HCT116 (cell line): Measurements from ENCODE around the gene KRT28. TPM values are rescaled to one million over a fixed set of nuclear protein-coding genes. Genes with fewer than 3 reads are reported as not detected.
"Not testable (repeated sequence)": the region's sequence is repeated elsewhere in the genome, so short reads cannot be mapped to it uniquely, and the experiment has no call there.

Experiments used
- ATAC-seq: fragments of 200-7000 bp; cut with Tn5 transposase; 2 replicates; pipeline ENCODE4 v1.9.1; 2020; ENCODE audit warnings: mild to moderate bottlenecking, moderate library complexity
- BruUV-seq: library from RNA; stranded (reverse); fragments of 400-500 nt; replicated peaks from 2 replicates; lab custom pipeline; 2021; lab: Mats Ljungman, UMichigan
- CTCF ChIA-PET: fragments of 300-600 bp; sonication (Branson Sonifier 250); formaldehyde crosslinking; loops from one replicate; lab custom pipeline; 2021; ENCODE audit warnings: antibody characterized with exemption; lab: Charles Lee
- POLR2A ChIA-PET: fragments of 300-600, 350-600 bp; sonication (Branson Sonifier 250); formaldehyde crosslinking; loops from one replicate; lab custom pipeline; 2021; ENCODE audit warnings: antibody characterized with exemption; lab: Charles Lee
- RAD21 ChIA-PET, 2 experiments: fragments of 300-600 bp; sonication (Branson Sonifier 250); formaldehyde crosslinking; loops; one replicate each; lab custom pipeline; 2023; ENCODE audit warnings: low total read pairs in 2 of 2; ENCODE audit not compliant: uncharacterized antibody in 2 of 2, unreplicated experiment in 2 of 2, low non-redundant PET in 1 of 2; lab: Charles Lee
- DNase-seq: peaks from one replicate; pipeline ENCODE4 v3.0.0-alpha.2; 2010; ENCODE audit warnings: low read depth, low spot score
- H2AFZ ChIP-seq: fragments of 200-600 bp; shearing (Covaris generic), sonication (generic); 2 replicates; pipeline ENCODE4 v1.6.1; 2017; ENCODE audit warnings: low read depth, mixed run types, mixed read lengths, antibody characterized with exemption, low read length; ENCODE audit not compliant: poor library complexity, severe bottlenecking
- H3K27ac ChIP-seq: 2 replicates; pipeline ENCODE4 v1.5.1; 2012; ENCODE audit warnings: low read depth, low read length
- H3K27me3 ChIP-seq: fragments of 200-600 bp; sonication (generic); 2 replicates; pipeline ENCODE4 v1.6.1; 2016; ENCODE audit warnings: mixed run types, low read length, mixed read lengths; ENCODE audit not compliant: insufficient read depth
- H3K36me3 ChIP-seq, 2 experiments: fragments of 200-500 bp in 1 of 2; fragments of 200-600 bp in 1 of 2; sonication (Bioruptor generic) in 1 of 2; sonication (generic) in 1 of 2; 2 replicates each; pipeline versions ENCODE4 v1.5.1 to v1.6.1; 2014 to 2016; ENCODE audit warnings: low read length in 2 of 2, inconsistent platforms in 1 of 2, mixed read lengths in 1 of 2, mixed run types in 1 of 2; ENCODE audit not compliant: insufficient read depth in 2 of 2, control insufficient read depth in 1 of 2
- H3K4me1 ChIP-seq, 2 experiments: fragments of 200-600 bp in 1 of 2; sonication (generic) in 1 of 2; 2 replicates each; pipeline versions ENCODE4 v1.5.1 to v1.6.1; 2012 to 2017; ENCODE audit warnings: low read length in 2 of 2, inconsistent platforms in 1 of 2, mild to moderate bottlenecking in 1 of 2, mixed read lengths in 1 of 2, mixed run types in 1 of 2, moderate library complexity in 1 of 2; ENCODE audit not compliant: insufficient read depth in 2 of 2, control insufficient read depth in 1 of 2
- H3K4me2 ChIP-seq: fragments of 200-600 bp; sonication (generic); 2 replicates; pipeline ENCODE4 v1.6.1; 2017; ENCODE audit warnings: mixed run types, low read length, mixed read lengths
- H3K4me3 ChIP-seq, 2 experiments: fragments of 200-600 bp in 1 of 2; sonication (generic) in 1 of 2; replicated peaks in 1 of 2; 2 replicates each; pipeline ENCODE4 v1.5.1; 2011 to 2016; ENCODE audit warnings: low read length in 2 of 2, control low read depth in 1 of 2, low read depth in 1 of 2, mild to moderate bottlenecking in 1 of 2, mixed read lengths in 1 of 2, mixed run types in 1 of 2
- H3K79me2 ChIP-seq: fragments of 200-600 bp; sonication (generic); 2 replicates; pipeline ENCODE4 v1.6.1; 2017; ENCODE audit warnings: mild to moderate bottlenecking, mixed run types, low read length, moderate library complexity, mixed read lengths; ENCODE audit not compliant: insufficient read depth
- H3K9ac ChIP-seq: fragments of 200-600 bp; sonication (generic); 2 replicates; pipeline ENCODE4 v1.6.1; 2016; ENCODE audit warnings: low read length, mixed read lengths
- H3K9me2 ChIP-seq: fragments of 200-600 bp; sonication (generic), shearing (Covaris generic); 2 replicates; pipeline ENCODE4 v1.6.1; 2017; ENCODE audit warnings: mixed run types, mild to moderate bottlenecking, moderate library complexity; ENCODE audit not compliant: insufficient read depth
- H3K9me3 ChIP-seq, 2 experiments: fragments of 200-500 bp in 1 of 2; fragments of 200-600 bp in 1 of 2; sonication (Bioruptor generic) in 1 of 2; sonication (generic) in 1 of 2; 2 replicates each; pipeline ENCODE4 v1.6.1; 2014 to 2017; ENCODE audit warnings: low read length in 2 of 2, mixed read lengths in 2 of 2, inconsistent platforms in 1 of 2, low read depth in 1 of 2, mild to moderate bottlenecking in 1 of 2, mixed run types in 1 of 2, moderate library complexity in 1 of 2; ENCODE audit not compliant: control insufficient read depth in 1 of 2, insufficient read depth in 1 of 2
- H4K20me1 ChIP-seq: fragments of 200-600 bp; sonication (generic), shearing (Covaris generic); 2 replicates; pipeline ENCODE4 v1.6.1; 2017; ENCODE audit warnings: mixed run types, mild to moderate bottlenecking, moderate library complexity; ENCODE audit not compliant: insufficient read depth
- CBX3 ChIP-seq: IDR thresholded peaks from 2 replicates; pipeline ENCODE4 v1.6.1; 2012; ENCODE audit warnings: low read depth
- EZH2 ChIP-seq: fragments of 200-600 bp; sonication (generic); IDR thresholded peaks from 2 replicates; pipeline ENCODE4 v1.6.1; 2017; ENCODE audit warnings: antibody characterized with exemption, mixed run types
- JUND ChIP-seq: IDR thresholded peaks from 2 replicates; pipeline ENCODE4 v1.6.1; 2012
- POLR2AphosphoS5 ChIP-seq: IDR thresholded peaks from 2 replicates; pipeline ENCODE4 v1.6.1; 2011; ENCODE audit warnings: mild to moderate bottlenecking, low read depth, low read length, moderate library complexity
- intact Hi-C: fragments of 100-400 bp; cut with micrococcal nuclease; formaldehyde crosslinking; loops from 2 replicates; pipeline ENCODE4 v1.10.0; 2022
- total RNA-seq: library from RNA; stranded (reverse); gene quantifications from one replicate; pipeline ENCODE4 v1.2.1, GENCODE V29; 2021; ENCODE audit not compliant: unreplicated experiment

Gene KRT28
- total RNA-seq, 1 experiment from 2014 or later = not detected

- TF ChIP-seq JUND (no peak), EZH2 (no peak)
- H3K9ac ChIP-seq = no peak overlapping the region
- H3K9me3 ChIP-seq = no peaks in the 10 kb centered on the region
- peaks cover 8 to 26% of the 10 kb centered on the region in 2 experiments for H3K4me1 ChIP-seq
- H3K79me2 ChIP-seq = peaks cover 40% of the 10 kb centered on the region
- no peak overlapping the region for H3K4me2 ChIP-seq
- H3K36me3 ChIP-seq = peaks cover 7 to 10% of the 10 kb centered on the region in 2 experiments; a peak in 2 of 4 replicates
- CTCF ChIA-PET = interaction anchor here (1.3 kb wide), 1 partner anchor 846 kb away, joined by 4 read pairs; no protein-coding TSS in a partner anchor
- intact Hi-C loops = loop anchor here (5.0 kb wide), 1 partner anchor 86 kb away; no protein-coding TSS in a partner anchor
- no peak overlapping the region for H3K4me3 ChIP-seq
- H3K9me2 ChIP-seq = no peaks in the 10 kb centered on the region
- no peaks in the 10 kb centered on the region for H3K27me3 ChIP-seq
- POLR2A ChIA-PET = no interaction called here
- H4K20me1 ChIP-seq = no peaks in the 10 kb centered on the region
- DNase-seq (no peak), ATAC-seq (no peak)
- BruUV-seq = no TSS peak
- no peak overlapping the region for H2AFZ ChIP-seq
- RAD21 ChIA-PET = interaction anchor here in 1 of 2 experiments (0.7 kb wide), 1 partner anchor 201 kb away, joined by 3 read pairs; no protein-coding TSS in a partner anchor
- no peak overlapping the region for H3K27ac ChIP-seq
These were observed 16.8 kb upstream of the KRT28 start for GRCh38 chr17:40816569-40816968.

GRCh38 chr17:40815381-40815780, 15.6 kb upstream of the KRT28 start:
- peaks cover 2% of the 10 kb centered on the region; the same call in 1 of the 2 replicates for H3K9me2 ChIP-seq
- H3K4me2 ChIP-seq = no peak overlapping the region
- TF ChIP-seq CBX3 (no peak), POLR2AphosphoS5 (no peak)
- peaks cover 28% of the 10 kb centered on the region for H3K79me2 ChIP-seq
- no peak overlapping the region for H3K4me3 ChIP-seq
- H3K27me3 ChIP-seq = no peaks in the 10 kb centered on the region
- no peak for ATAC-seq
- POLR2A ChIA-PET = interaction anchor here (0.9 kb wide), 1 partner anchor 873 kb away, joined by 3 read pairs; the partner anchor contains the start of gene EIF1
- no peak overlapping the region for H3K9ac ChIP-seq
- H4K20me1 ChIP-seq = no peaks in the 10 kb centered on the region
- no peak overlapping the region for H3K27ac ChIP-seq
- H3K9me3 ChIP-seq = no peaks in the 10 kb centered on the region
- RAD21 ChIA-PET = no interaction called here
- H2AFZ ChIP-seq = no peak overlapping the region
- DNase-seq = no peak
- peaks cover 7 to 10% of the 10 kb centered on the region in 2 experiments; a peak in 2 of 4 replicates for H3K36me3 ChIP-seq
- peaks cover 14 to 37% of the 10 kb centered on the region in 2 experiments for H3K4me1 ChIP-seq
- no TSS peak for BruUV-seq
- CTCF ChIA-PET = interaction anchor here (1.0 to 1.1 kb wide), 2 partner anchors 12 to 734 kb away, joined by 3 to 4 read pairs; no protein-coding TSS in a partner anchor
- intact Hi-C loops = loop anchor here (5.0 kb wide), 1 partner anchor 87 kb away; no protein-coding TSS in a partner anchor

- BruUV-seq, POLR2A ChIA-PET, DNase-seq, H3K27ac ChIP-seq, CTCF ChIA-PET, H3K27me3 ChIP-seq, H3K9me3 ChIP-seq, H3K9me2 ChIP-seq, H4K20me1 ChIP-seq, ATAC-seq, H3K4me2 ChIP-seq, H3K4me3 ChIP-seq, H3K9ac ChIP-seq, H2AFZ ChIP-seq, RAD21 ChIA-PET: not testable (repeated sequence)
- peaks cover 13 to 37% of the 10 kb centered on the region in 2 experiments for H3K4me1 ChIP-seq
- intact Hi-C loops = loop anchor here (5.0 kb wide), 1 partner anchor 88 kb away; no protein-coding TSS in a partner anchor
- H3K79me2 ChIP-seq = peaks cover 21% of the 10 kb centered on the region
- peaks cover 7 to 10% of the 10 kb centered on the region in 2 experiments; a peak in 2 of 4 replicates for H3K36me3 ChIP-seq
These were observed 14.9 kb upstream of the KRT28 start for GRCh38 chr17:40814657-40815056.
